Hepatocyte (in vitro differentiated cells): ENCODE data around the gene SLC66A2. TPM values are rescaled to one million over a fixed set of nuclear protein-coding genes. Genes with fewer than 3 reads are reported as not detected.

Experiments
- DNase-seq: peaks from one replicate; pipeline ENCODE4 v3.0.0-alpha.2; 2016; ENCODE audit warnings: low spot score
- H2AFZ ChIP-seq: fragments of 200-600 bp; sonication (generic); 2 replicates; pipeline ENCODE4 v1.6.0; 2016; ENCODE audit warnings: antibody characterized with exemption, mild to moderate bottlenecking
- H3K27ac ChIP-seq: fragments of 200-600 bp; sonication (generic); 2 replicates; pipeline ENCODE4 v1.5.1; 2016; ENCODE audit warnings: mild to moderate bottlenecking
- H3K27me3 ChIP-seq: fragments of 200-600 bp; sonication (generic); 2 replicates; pipeline ENCODE4 v1.6.1; 2016
- H3K36me3 ChIP-seq: fragments of 200-600 bp; sonication (generic); replicated peaks from 2 replicates; pipeline ENCODE4 v1.5.1; 2016; ENCODE audit warnings: low read depth; ENCODE audit not compliant: insufficient read depth
- H3K4me1 ChIP-seq: fragments of 200-600 bp; sonication (generic); 2 replicates; pipeline ENCODE4 v1.5.1; 2016; ENCODE audit warnings: mild to moderate bottlenecking, moderate library complexity; ENCODE audit not compliant: insufficient read depth
- H3K4me2 ChIP-seq: fragments of 200-600 bp; sonication (generic); 2 replicates; pipeline ENCODE4 v1.6.0; 2016
- H3K4me3 ChIP-seq: fragments of 200-600 bp; sonication (generic); 2 replicates; pipeline ENCODE4 v1.5.1; 2016; ENCODE audit warnings: mild to moderate bottlenecking
- H3K79me2 ChIP-seq: fragments of 200-600 bp; sonication (generic); 2 replicates; pipeline ENCODE4 v1.6.0; 2017; ENCODE audit warnings: mild to moderate bottlenecking
- H3K9me2 ChIP-seq: fragments of 200-600 bp; sonication (generic); replicated peaks from 2 replicates; pipeline ENCODE4 v1.6.0; 2017; ENCODE audit warnings: mild to moderate bottlenecking; ENCODE audit not compliant: insufficient read depth
- H3K9me3 ChIP-seq: fragments of 200-600 bp; sonication (generic); 2 replicates; pipeline ENCODE4 v1.5.1; 2016; ENCODE audit warnings: low read depth, mild to moderate bottlenecking
- H4K20me1 ChIP-seq: fragments of 200-600 bp; sonication (generic); 2 replicates; pipeline ENCODE4 v1.6.0; 2016; ENCODE audit warnings: mild to moderate bottlenecking; ENCODE audit not compliant: insufficient read depth, poor library complexity, severe bottlenecking
- CTCF ChIP-seq: fragments of 200-600 bp; sonication (generic); IDR thresholded peaks from 2 replicates; pipeline ENCODE4 v1.5.1; 2016; ENCODE audit warnings: antibody characterized with exemption, mild to moderate bottlenecking; ENCODE audit not compliant: poor library complexity
- EZH2 ChIP-seq: fragments of 200-600 bp; sonication (generic); IDR thresholded peaks from 2 replicates; pipeline ENCODE4 v1.6.1; 2016; ENCODE audit warnings: antibody characterized with exemption, mild to moderate bottlenecking, borderline replicate concordance
- EZH2phosphoT487 ChIP-seq: fragments of 200-600 bp; sonication (generic); IDR thresholded peaks from one replicate; pipeline ENCODE4 v1.6.1; 2018; ENCODE audit warnings: antibody characterized with exemption, mild to moderate bottlenecking, low read depth, moderate library complexity; ENCODE audit not compliant: unreplicated experiment, severe bottlenecking
- WGBS: methylation state at CpG from one replicate; pipeline ENCODE4 v1.1.6; 2016; ENCODE audit warnings: low lambda C conversion rate; ENCODE audit errors: missing lambda C conversion rate; 5-methylcytosine and 5-hydroxymethylcytosine counted together
- polyA plus RNA-seq: library from polyadenylated mRNA; unstranded; fragments of >200 nt; fragmentation: Nextera tagmentation; extraction: Ambion mirVana; gene quantifications from 2 replicates; pipeline ENCODE4 v1.2.1, GENCODE V29; 2016
- total RNA-seq: library from RNA; depleted of rRNA; stranded (reverse); fragments of >200 nt; gene quantifications from 2 replicates; pipeline ENCODE4 v1.2.3, GENCODE V29; 2014

Gene SLC66A2
- total and polyA plus RNA-seq, 2 experiments from 2014 or later = 31.1 to 36.5 TPM

- Histone ChIP-seq H3K27me3 (no peaks in the 10 kb centered on the region), H3K27ac (no peak overlapping the region), H3K4me2 (no peak overlapping the region), H3K9me3 (no peaks in the 10 kb centered on the region), H3K79me2 (no peaks in the 10 kb centered on the region), H3K9me2 (no peaks in the 10 kb centered on the region), H4K20me1 (no peaks in the 10 kb centered on the region), H3K4me1 (no peaks in the 10 kb centered on the region), H3K36me3 (no peaks in the 10 kb centered on the region), H3K4me3 (no peak overlapping the region), H2AFZ (no peak overlapping the region)
- TF ChIP-seq EZH2 (no peak), CTCF (no peak), EZH2phosphoT487 (no peak)
- DNase-seq = no peak
- 97% methylated on average over 60 of the region's 102 CpGs for WGBS
Observed at GRCh38 chr18:79863161-79864005, 88.1 kb downstream of the SLC66A2 start.

DNA sequence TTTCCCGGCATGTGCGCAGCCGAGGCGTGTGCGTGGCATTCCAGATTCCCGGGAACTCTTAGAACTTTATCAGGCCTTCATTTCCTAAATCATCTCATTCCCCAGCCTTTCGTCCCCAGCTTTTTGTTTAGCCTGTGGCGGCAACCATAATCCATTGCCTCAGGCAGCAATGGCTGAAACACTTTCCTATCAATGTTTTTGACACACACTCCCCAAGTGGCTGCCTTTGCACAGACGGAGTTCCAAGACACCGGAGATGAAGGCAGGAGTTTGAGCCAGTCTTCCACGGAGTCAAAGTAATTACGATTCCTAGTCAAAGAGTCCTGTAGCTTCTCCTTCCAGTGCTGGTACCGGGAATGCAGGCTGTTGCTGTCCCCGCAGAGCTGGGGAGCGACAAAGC, 88.9 kb downstream of the SLC66A2 start:
- H3K27me3 ChIP-seq = no peaks in the 10 kb centered on the region
- no peaks in the 10 kb centered on the region for H3K9me2 ChIP-seq
- H3K4me1 ChIP-seq = no peaks in the 10 kb centered on the region
- H4K20me1 ChIP-seq = no peaks in the 10 kb centered on the region
- H2AFZ ChIP-seq = no peak overlapping the region
- H3K79me2 ChIP-seq = no peaks in the 10 kb centered on the region
- no peak for TF ChIP-seq EZH2phosphoT487
- no peak for TF ChIP-seq CTCF
- no peak for TF ChIP-seq EZH2
- no peak for DNase-seq
- no peak overlapping the region for H3K27ac ChIP-seq
- H3K9me3 ChIP-seq = no peaks in the 10 kb centered on the region
- H3K4me2 ChIP-seq = no peak overlapping the region
- H3K4me3 ChIP-seq = no peak overlapping the region
- H3K36me3 ChIP-seq = no peaks in the 10 kb centered on the region
- WGBS = 87% methylated on average over 15 of the region's 15 CpGs

GRCh38 chr18:79861687-79862086, 89.8 kb downstream of the SLC66A2 start:
- no peak for TF ChIP-seq EZH2phosphoT487
- no peak for TF ChIP-seq CTCF
- no peak for TF ChIP-seq EZH2
- no peaks in the 10 kb centered on the region for H3K27me3 ChIP-seq
- no peaks in the 10 kb centered on the region for H3K36me3 ChIP-seq
- H3K9me3 ChIP-seq = no peaks in the 10 kb centered on the region
- H3K27ac ChIP-seq = no peak overlapping the region
- H3K4me1 ChIP-seq = peaks cover 1% of the 10 kb centered on the region
- no peak overlapping the region for H2AFZ ChIP-seq
- no peak overlapping the region for H3K4me3 ChIP-seq
- H4K20me1 ChIP-seq = no peaks in the 10 kb centered on the region
- WGBS = 56% methylated on average over 2 of the region's 2 CpGs
- no peaks in the 10 kb centered on the region for H3K9me2 ChIP-seq
- H3K4me2 ChIP-seq = no peak overlapping the region
- no peaks in the 10 kb centered on the region for H3K79me2 ChIP-seq
- no peak for DNase-seq
